Measurements from ENCODE around the gene FOCAD.
"Not testable (repeated sequence)": the region's sequence is repeated elsewhere in the genome, so short reads cannot be mapped to it uniquely, and the experiment has no call there.

DNA sequence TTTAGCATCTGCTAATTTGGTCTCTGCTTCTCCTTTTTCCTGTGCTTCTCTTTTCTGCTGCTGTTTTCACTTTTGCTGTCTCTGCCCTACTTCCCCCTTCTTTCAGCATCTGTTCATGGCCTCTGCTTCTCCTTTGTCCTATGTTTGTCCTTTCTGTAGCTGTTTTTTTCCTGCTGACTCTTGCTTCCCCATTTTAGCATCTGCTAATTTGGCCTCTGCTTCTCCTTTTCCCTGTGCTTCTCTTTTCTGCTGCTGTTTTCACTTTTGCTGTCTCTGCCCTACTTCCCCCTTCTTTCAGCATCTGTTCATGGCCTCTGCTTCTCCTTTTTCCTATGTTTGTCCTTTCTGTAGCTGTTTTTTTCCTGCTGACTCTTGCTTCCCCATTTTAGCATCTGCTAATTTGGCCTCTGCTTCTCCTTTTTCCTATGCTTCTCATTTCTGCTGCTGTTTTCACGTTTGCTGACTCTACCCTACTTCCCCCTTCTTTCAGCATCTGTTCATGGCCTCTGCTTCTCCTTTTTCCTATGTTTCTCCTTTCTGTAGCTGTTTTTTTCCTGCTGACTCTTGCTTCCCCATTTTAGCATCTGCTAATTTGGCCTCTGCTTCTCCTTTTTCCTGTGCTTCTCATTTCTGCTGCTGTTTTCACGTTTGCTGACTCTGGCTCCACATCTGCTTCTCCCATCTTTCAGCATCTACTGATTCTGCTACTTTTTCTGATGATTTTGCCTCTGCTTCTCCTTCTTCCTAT is 290.3 kb downstream of the FOCAD start:
- TF ChIP-seq, protein P1, sequence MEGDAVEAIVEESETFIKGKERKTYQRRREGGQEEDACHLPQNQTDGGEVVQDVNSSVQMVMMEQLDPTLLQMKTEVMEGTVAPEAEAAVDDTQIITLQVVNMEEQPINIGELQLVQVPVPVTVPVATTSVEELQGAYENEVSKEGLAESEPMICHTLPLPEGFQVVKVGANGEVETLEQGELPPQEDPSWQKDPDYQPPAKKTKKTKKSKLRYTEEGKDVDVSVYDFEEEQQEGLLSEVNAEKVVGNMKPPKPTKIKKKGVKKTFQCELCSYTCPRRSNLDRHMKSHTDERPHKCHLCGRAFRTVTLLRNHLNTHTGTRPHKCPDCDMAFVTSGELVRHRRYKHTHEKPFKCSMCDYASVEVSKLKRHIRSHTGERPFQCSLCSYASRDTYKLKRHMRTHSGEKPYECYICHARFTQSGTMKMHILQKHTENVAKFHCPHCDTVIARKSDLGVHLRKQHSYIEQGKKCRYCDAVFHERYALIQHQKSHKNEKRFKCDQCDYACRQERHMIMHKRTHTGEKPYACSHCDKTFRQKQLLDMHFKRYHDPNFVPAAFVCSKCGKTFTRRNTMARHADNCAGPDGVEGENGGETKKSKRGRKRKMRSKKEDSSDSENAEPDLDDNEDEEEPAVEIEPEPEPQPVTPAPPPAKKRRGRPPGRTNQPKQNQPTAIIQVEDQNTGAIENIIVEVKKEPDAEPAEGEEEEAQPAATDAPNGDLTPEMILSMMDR (IDR thresholded peaks at IDR 0.05; ENCODE audit: insufficient read depth, low read depth, low read length) = not testable (repeated sequence)
- TF ChIP-seq EZH2 (IDR thresholded peaks at IDR 0.05; ENCODE audit: insufficient read depth, low read length) = not testable (repeated sequence)
